Activated gamma-delta T cell treated with Interleukin-2 at 50 U/mL for 16 hours (primary cell): ENCODE measurements around the gene CAPN9.
"Not testable (repeated sequence)": the region's sequence is repeated elsewhere in the genome, so short reads cannot be mapped to it uniquely, and the experiment has no call there.

Source experiments
- DNase-seq: peaks from one replicate; pipeline ENCODE4 v3.0.0-alpha.2; 2020

Gene CAPN9

DNA sequence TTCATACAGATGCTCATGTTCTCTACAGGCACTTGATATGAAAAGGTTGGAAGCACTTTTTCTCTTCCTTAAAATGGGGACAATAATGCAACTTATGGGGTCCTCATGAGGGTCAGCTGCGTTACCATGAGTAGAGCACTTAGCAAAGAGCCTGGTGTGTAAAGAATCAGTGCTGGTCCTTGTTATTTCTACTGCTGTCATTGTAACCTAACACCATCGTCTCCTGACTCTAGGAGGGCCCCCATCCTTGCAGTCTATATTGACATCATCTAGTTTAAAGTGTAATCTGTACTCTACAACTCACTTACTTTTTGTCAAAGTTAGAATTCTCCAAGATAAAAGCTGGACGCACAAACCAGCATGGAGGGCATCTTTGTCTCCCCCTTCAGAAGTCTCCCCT is 2.4 kb downstream of the CAPN9 start:
- no peak for DNase-seq

GRCh38 chr1:230750576-230750975 is 3.4 kb downstream of the CAPN9 start:
- no peak for DNase-seq

DNA sequence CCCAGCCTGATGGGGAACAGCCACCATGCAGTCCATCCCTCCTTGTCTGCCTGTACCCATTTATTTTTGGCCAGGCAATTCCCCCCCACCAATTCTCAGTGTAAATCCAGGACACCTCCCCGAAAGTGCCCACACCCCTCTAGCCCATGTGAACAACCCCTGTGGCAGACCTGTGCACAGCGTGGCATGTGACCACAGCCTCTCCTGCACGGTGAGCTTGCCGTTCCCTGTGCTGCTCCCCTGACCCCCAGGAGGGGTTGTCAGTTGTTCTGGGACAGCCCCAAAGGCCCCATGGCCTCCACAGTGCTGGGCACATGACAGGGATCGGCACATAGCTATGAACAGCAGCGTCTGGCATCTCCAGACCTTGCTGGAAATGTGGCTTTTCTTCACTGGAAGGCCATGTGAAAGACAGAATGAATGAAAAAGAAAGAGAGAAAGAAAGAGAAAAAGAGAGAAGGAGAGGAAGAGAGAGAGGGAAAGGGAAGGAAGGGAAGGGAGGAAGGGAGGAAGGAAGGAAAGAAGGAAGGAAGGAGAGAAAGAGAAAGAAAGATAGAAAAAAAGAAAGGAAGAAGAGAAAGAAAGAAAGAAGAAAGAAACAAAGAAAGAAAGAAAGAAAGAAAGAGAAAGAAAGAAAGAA is 3.9 kb downstream of the CAPN9 start:
- DNase-seq: no peak

GRCh38 chr1:230752407-230752806 is 5.2 kb downstream of the CAPN9 start:
- DNase-seq: no peak

DNA sequence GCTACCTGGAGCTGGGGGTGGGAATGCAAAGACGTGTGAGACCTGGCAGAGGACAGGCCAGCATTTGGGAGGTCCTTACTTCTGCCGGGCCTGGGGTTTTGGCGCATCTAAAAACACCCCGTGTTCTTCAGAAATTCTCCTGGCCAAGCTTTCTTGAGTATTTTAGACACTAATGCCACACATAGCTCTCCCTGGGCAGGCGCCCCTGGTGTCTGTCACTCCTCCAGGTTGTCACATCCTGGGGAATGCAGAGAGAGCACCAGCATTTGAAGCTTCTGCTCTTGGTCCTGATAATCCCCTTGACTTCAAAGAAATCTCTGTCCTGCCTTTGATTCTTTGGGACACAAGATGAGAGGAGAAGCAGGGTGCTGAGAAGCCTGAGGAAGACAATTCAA is 6.0 kb downstream of the CAPN9 start:
- DNase-seq: no peak

- no peak for DNase-seq
Measured at GRCh38 chr1:230753586-230754251, 6.5 kb downstream of the CAPN9 start.

DNA sequence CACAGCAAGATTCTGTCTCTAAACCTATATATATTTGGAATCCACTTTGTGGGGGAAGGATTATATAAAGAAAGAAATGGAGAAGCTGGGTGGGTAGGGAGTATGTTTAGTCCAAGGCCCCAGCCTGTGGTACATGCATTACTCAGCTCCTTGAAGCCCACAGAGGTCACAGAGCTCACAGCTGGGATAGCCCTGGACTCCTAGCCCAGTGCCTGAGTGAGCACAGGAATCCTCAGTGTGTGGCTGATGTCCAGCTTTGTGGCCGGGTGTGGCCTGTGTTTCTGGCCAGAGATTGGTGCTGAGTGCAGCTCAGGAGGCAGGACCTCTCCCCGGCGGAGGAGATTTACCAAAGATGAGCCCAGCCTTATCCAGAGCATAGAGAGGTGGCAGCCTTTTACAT is 7.6 kb downstream of the CAPN9 start:
- DNase-seq: no peak

- DNase-seq: no peak
Measured at GRCh38 chr1:230757856-230758708, 10.9 kb downstream of the CAPN9 start.

- DNase-seq: no peak
Measured at GRCh38 chr1:230758709-230759368, 11.7 kb downstream of the CAPN9 start.

- DNase-seq: no peak
Measured at GRCh38 chr1:230759369-230760065, 12.3 kb downstream of the CAPN9 start.

DNA sequence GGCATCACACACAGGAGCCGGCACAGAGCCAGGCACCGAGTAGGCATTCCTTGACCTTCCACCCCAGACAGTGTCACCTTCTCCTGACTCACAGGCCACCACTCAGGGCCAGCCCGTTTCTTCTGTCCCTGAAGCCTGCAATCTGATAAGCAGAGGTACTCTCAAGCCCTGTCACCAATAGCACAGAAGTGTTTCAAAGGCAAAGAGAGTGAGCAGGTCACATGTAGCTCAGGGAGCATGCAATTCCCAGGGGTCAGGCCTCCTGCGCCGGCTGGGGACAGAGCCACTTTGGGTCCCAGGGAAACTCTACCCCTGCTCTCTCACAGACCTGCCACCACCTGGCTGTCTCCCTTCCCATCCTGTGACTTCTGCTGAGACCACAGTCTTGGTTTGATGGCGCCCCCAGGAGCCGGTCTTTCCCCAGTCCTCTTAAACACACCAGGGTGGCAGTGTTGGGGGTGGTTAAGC is 13.2 kb downstream of the CAPN9 start:
- DNase-seq: no peak

DNA sequence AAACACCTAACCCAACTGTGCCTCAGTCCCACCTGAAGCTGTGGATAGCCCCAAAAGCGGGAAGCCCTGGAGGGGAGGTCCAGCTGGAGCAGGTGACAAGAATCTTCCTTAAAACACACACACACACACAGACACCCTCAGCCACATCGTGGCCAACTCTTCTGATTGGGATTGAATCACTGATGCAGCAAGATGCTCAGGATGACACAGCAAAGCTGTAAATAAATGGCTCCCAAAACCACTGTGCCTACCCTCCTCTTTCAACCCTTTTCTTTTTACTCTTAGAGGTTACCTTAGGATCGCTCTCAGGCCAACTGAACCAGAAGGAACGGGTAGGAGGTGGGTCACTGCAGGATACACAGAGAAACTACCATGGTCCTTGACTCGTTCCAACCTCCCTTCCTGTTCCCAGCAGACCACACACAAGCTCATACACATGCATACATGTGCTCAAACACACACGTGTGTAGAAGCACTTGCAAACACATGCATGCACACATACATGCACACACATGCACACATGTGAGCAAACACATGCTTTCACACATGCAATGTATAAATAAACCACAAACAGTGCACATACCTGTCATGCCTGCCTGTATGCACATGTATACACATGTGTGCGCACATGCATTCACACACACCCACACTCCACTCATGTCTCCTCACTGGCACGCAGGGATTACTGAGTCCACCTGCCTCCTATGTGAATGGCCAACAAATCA is 14.4 kb downstream of the CAPN9 start:
- DNase-seq: no peak

DNA sequence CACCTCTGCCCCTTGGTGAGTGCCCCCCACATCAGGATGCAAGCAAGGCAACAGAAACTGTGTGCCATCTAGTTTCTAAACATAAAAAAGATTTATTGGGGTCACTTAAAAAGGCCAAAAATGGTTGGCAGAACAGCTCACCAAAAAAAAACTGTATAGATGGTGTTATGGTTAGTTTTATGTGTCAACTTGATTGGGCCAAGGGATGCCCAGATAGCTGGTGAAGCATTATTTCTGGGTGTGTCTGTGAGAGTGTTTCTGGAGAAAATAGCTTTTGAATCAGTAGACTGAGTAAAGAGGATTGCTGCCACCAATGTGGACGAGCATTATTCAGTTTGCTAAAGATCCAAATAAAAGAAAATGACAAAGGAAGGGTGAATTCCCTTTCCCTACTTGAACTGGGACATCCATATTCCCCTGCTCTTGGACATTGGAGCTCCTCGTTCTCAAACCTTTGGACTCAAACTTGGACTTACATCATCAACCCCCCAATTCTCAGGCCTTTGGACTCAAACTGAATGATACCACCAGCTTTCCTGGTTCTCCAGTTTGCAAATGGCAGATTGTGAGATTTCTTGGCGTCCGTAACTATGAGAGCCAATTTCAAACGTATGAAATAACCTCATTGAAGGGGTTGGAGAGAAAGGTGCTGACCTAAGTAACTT is 16.9 kb downstream of the CAPN9 start:
- DNase-seq: no peak

DNA sequence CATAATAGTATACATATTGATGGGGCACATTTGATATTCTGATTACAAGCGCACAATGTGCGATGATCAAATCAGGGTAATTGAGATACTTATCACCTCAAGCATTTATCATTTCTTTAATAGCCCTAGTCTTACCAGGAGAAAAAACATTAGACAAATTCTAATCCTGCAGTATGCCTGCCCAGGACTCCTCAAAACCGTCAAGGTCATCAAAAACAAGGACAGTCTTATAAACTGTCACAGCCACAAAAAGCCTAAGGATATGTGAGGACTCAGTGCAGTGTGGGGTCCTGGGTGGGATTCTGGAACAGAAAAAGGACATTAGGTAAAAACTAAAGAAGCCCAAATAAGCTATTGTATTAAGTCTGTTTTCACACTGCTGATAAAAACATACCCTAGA is 19.1 kb downstream of the CAPN9 start:
- no peak for DNase-seq

GRCh38 chr1:230767859-230768612 is 20.8 kb downstream of the CAPN9 start:
- DNase-seq: not testable (repeated sequence)

- no peak for DNase-seq
Measured at GRCh38 chr1:230768903-230769570, 21.8 kb downstream of the CAPN9 start.

- no peak for DNase-seq
Measured at GRCh38 chr1:230770317-230770716, 23.1 kb downstream of the CAPN9 start.

DNA sequence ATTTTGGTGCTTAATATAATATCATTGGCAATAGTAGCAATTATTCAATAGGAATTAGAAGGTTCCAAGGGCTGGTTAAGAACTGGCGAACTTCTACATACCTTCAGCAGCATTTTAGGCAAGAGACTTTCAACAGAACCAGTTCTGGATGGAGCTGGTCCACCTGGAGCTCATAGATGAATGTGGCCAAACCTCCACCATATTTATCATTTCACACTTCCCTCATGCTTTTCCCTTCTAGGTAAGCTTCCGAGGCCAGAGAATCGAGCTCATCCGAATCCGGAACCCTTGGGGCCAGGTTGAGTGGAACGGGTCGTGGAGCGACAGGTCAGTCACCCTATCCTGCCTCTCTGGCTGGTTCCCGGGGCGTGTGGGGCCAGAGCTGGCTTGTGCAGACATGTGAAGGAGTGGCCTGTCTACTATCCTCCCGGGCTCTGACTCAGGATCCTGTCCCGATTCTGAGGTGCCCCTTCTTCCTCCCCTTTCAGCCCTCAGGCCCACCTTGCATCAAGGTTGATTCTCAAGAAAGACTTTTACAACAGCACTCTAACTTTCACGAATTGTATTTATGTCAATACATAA is 24.7 kb downstream of the CAPN9 start:
- no peak for DNase-seq
